ENCODE data around the gene G6PC1.

The G6PC1 gene

GRCh38 chr17:42950044-42950783 is 49.6 kb downstream of the G6PC1 start:
- TF ChIP-seq EGR1 (IDR thresholded peaks at IDR 0.05) (no peak), TAF1 (IDR thresholded peaks at IDR 0.05; ENCODE audit: low read depth) (no peak), EP300 (IDR thresholded peaks at IDR 0.05; ENCODE audit: borderline replicate concordance) (no peak), REST (IDR thresholded peaks at IDR 0.05; ENCODE audit: low read depth) (no peak), RAD21 (IDR thresholded peaks at IDR 0.05; ENCODE audit: low read depth) (no peak), NFIC (IDR thresholded peaks at IDR 0.05) (no peak), TCF12 (IDR thresholded peaks at IDR 0.05; ENCODE audit: low read depth) (no peak), TEAD4 (IDR thresholded peaks at IDR 0.05) (no peak), CREB1 (IDR thresholded peaks at IDR 0.05; ENCODE audit: low read depth) (no peak), FOXM1 (IDR thresholded peaks at IDR 0.05; ENCODE audit: borderline replicate concordance, low read depth) (no peak), YY1 (IDR thresholded peaks at IDR 0.05; ENCODE audit: low read depth) (no peak), CEBPB (IDR thresholded peaks at IDR 0.05) (no peak), ZBTB7A (IDR thresholded peaks at IDR 0.05; ENCODE audit: low read depth) (no peak)
- TF ChIP-seq, protein P1, sequence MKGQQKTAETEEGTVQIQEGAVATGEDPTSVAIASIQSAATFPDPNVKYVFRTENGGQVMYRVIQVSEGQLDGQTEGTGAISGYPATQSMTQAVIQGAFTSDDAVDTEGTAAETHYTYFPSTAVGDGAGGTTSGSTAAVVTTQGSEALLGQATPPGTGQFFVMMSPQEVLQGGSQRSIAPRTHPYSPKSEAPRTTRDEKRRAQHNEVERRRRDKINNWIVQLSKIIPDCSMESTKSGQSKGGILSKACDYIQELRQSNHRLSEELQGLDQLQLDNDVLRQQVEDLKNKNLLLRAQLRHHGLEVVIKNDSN (IDR thresholded peaks at IDR 0.05): no peak
- TF ChIP-seq, protein P2, sequence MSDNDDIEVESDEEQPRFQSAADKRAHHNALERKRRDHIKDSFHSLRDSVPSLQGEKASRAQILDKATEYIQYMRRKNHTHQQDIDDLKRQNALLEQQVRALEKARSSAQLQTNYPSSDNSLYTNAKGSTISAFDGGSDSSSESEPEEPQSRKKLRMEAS (IDR thresholded peaks at IDR 0.05): no peak

Measured in Ishikawa (cell line).